SK-N-SH treated with all-trans-retinoic acid at 6 μM for 48 hours (cell line): ENCODE data around the gene MDFIC2.

Source experiments
- ISL1 ChIP-seq: fragments of 250-450 bp; sonication (Bioruptor Pico); IDR thresholded peaks from 2 replicates; pipeline ENCODE4 v2.1.2; 2022; ENCODE audit warnings: mild to moderate bottlenecking, moderate library complexity
- POU6F1 ChIP-seq: fragments of 250-450 bp; sonication (Bioruptor Pico); IDR thresholded peaks from 2 replicates; pipeline ENCODE4 v1.8.0; 2021; ENCODE audit warnings: low read depth, mild to moderate bottlenecking, moderate library complexity, borderline replicate concordance
- RARB ChIP-seq: fragments of 250-450 bp; sonication (Bioruptor Pico); IDR thresholded peaks from 2 replicates; pipeline ENCODE4 v1.8.0; 2021; ENCODE audit warnings: mild to moderate bottlenecking, moderate library complexity

The MDFIC2 gene

DNA sequence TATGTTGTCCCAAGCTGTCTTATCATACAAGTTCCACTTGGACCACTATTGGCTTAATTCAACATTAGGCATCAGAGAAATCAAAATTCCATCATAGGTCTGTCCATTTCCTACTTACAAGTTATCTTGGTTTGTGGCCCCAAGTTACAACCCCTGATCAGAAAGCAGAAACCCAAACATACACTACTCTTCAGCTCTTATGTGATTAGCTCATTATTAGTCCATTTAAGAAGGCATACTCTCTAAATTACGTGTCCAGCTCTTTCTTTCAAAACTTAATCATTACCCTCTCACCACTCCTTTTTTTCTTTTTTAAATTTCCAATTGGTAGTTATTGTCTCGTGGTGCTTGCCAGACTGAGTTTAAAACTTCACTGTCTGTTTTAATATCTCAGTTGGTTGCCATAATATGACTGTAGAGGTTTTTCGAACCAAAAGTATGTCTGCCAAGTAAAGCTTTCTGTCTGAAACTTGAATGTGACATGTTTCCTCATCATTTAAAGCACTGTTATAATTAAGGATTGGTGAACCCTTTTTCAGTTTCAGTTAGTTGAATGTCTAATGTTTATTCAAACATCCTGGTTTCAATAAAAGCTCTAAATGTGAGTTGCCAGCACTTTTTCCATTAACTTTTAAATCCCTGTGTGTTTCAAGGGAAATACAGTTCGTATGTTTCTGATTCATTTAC, 162.6 kb downstream of the MDFIC2 start (continued):
- no peak for TF ChIP-seq ISL1
- no peak for TF ChIP-seq RARB (CRISPR knock-in tag)
- TF ChIP-seq POU6F1: no peak
